Central memory CD8-positive, alpha-beta T cell (primary cell): ENCODE results near the gene CAAP1.

Source experiments
- ATAC-seq: fragments of 150-1000 bp; cut with Tn5 transposase; replicated peaks from 2 replicates; pipeline ENCODE4 v1.10.0; 2022; ENCODE audit warnings: mild to moderate bottlenecking, moderate FRiP score, moderate number of reproducible peaks; ENCODE audit not compliant: poor library complexity, severe bottlenecking; ENCODE audit errors: extremely low read depth
- DNase-seq, 2 donors: peaks; one replicate each; pipeline ENCODE4 v3.0.0; 2021; ENCODE audit warnings: low spot score in 2 of 2
- H3K27ac Mint-ChIP-seq: one replicate; pipeline ENCODE4 v1.8.0; 2022; ENCODE audit warnings: low read depth, mild to moderate bottlenecking, moderate library complexity, mixed read lengths
- H3K27me3 Mint-ChIP-seq: one replicate; pipeline ENCODE4 v1.8.0; 2022; ENCODE audit warnings: mixed read lengths
- H3K36me3 Mint-ChIP-seq: one replicate; pipeline ENCODE4 v1.8.0; 2022; ENCODE audit warnings: mild to moderate bottlenecking, moderate library complexity, mixed read lengths; ENCODE audit not compliant: insufficient read depth
- H3K4me1 Mint-ChIP-seq: one replicate; pipeline ENCODE4 v1.8.0; 2022; ENCODE audit warnings: mixed read lengths
- H3K4me3 Mint-ChIP-seq: one replicate; pipeline ENCODE4 v1.8.0; 2022; ENCODE audit warnings: mild to moderate bottlenecking, moderate library complexity, mixed read lengths
- H3K9me3 Mint-ChIP-seq: one replicate; pipeline ENCODE4 v1.8.0; 2022; ENCODE audit warnings: mixed read lengths

CAAP1 gene

DNA sequence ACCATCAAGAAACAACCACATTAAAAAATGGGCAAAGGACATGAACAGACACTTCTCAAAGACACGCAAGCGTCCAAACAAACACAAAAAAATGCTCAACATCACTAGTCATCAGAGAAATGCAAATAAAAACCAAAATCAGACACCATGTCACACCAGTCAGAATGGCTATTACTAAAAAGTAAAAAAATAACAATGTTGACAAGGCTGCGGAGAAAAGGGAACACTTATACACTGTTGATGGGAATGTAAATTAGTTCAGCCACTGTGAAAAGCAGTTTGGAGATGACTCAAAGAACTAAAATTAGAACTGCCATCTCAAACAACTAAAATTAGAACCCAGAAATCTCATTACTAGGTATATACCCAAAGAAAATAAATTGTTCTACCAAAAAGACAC lies 80.4 kb downstream of the CAAP1 start:
- no peak for ATAC-seq
- peaks cover 2% of the 10 kb centered on the region for H3K36me3 Mint-ChIP-seq
- no peaks in the 10 kb centered on the region for H3K9me3 Mint-ChIP-seq

DNA sequence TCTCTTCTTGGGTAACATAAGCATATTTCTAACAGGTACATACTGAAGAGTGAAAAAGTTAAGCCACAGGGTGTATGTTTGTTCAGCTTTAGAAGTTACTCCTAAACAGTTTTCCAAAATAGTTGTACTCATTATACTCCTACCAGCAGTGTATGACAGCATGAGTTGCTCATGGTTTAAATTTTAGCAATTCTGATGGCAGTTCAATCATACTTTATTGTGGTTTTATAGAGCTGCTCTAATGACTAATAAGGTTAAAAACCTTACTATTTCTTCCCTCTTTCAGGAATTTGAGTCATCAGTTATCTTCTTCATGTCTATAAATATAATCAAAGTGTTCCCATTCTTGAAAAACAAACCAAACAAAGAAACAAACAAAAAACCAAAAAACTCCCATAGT lies 81.5 kb downstream of the CAAP1 start:
- no peak overlapping the region for H3K27ac Mint-ChIP-seq
- H3K36me3 Mint-ChIP-seq, result peaks cover 2% of the 10 kb centered on the region
- no peak overlapping the region for H3K4me3 Mint-ChIP-seq
- no peaks in the 10 kb centered on the region for H3K9me3 Mint-ChIP-seq
- H3K4me1 Mint-ChIP-seq, result no peaks in the 10 kb centered on the region
- ATAC-seq (no peak), DNase-seq (no peak)
- H3K27me3 Mint-ChIP-seq, result peaks cover 11% of the 10 kb centered on the region

More for the DNA sequence above, 80.4 kb downstream of the CAAP1 start:
- H3K27ac Mint-ChIP-seq, result no peak overlapping the region
- H3K27me3 Mint-ChIP-seq, result peaks cover 11% of the 10 kb centered on the region
- H3K4me1 Mint-ChIP-seq, result no peaks in the 10 kb centered on the region
- no peak overlapping the region for H3K4me3 Mint-ChIP-seq
- no peak for DNase-seq

- ATAC-seq (no peak), DNase-seq (no peak)
- Mint-ChIP-seq H3K4me1 (no peaks in the 10 kb centered on the region), H3K27ac (no peak overlapping the region), H3K9me3 (no peaks in the 10 kb centered on the region), H3K27me3 (peaks cover 11% of the 10 kb centered on the region), H3K4me3 (no peak overlapping the region), H3K36me3 (peaks cover 2% of the 10 kb centered on the region)
Measured at GRCh38 chr9:26809795-26810194, 82.8 kb downstream of the CAAP1 start.

- H3K36me3 Mint-ChIP-seq, result peaks cover 2% of the 10 kb centered on the region
- H3K9me3 Mint-ChIP-seq, result no peaks in the 10 kb centered on the region
- peaks cover 8% of the 10 kb centered on the region for H3K27me3 Mint-ChIP-seq
- DNase-seq, result no peak
- no peaks in the 10 kb centered on the region for H3K4me1 Mint-ChIP-seq
- no peak overlapping the region for H3K27ac Mint-ChIP-seq
- no peak for ATAC-seq
- no peak overlapping the region for H3K4me3 Mint-ChIP-seq
Measured at GRCh38 chr9:26807161-26807560, 85.4 kb downstream of the CAAP1 start.

DNA sequence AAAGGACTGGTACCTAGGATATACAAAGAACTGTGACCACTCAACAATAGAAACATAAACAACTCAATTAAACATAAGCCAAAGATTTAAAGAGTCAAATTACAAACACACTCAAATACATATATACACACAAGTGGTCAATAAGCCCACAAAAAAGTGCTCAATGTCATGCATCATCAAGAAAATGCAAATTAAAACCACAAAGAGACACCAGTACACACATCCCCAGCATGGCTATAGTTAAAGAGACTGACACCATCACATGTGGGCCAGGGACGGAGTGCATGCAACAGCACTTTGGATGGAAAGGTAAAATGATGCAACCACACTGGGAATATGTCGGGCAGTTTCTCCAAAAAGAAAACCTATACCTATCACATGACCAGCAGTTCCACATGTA lies 89.7 kb downstream of the CAAP1 start:
- Mint-ChIP-seq H3K27ac (no peak overlapping the region), H3K4me3 (no peak overlapping the region), H3K27me3 (no peaks in the 10 kb centered on the region), H3K4me1 (no peaks in the 10 kb centered on the region), H3K36me3 (no peaks in the 10 kb centered on the region), H3K9me3 (no peaks in the 10 kb centered on the region)
- no peak for ATAC-seq
- DNase-seq, result no peak

DNA sequence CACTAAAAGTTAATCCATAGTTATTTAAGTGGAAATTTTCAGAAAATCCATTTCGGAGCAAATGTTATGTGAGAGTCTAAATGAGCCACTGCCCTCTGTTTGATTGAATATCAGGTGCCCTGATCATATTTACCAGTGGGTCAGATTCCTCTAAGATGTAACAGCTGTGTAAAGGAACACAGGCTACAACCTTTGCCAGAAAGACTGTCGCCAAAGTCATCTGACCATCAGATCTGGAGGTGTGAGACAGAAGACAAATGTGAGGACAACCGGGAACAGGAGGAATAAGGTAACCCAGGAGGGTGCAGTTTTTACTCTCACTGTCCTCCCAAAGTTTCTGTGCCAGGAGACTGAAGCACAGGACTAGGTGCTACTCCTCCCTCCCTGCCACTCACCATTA lies 90.8 kb downstream of the CAAP1 start:
- Mint-ChIP-seq H3K27ac (no peak overlapping the region), H3K4me1 (no peaks in the 10 kb centered on the region), H3K4me3 (no peak overlapping the region), H3K36me3 (no peaks in the 10 kb centered on the region), H3K9me3 (no peaks in the 10 kb centered on the region), H3K27me3 (no peaks in the 10 kb centered on the region)
- no peak for DNase-seq
- no peak for ATAC-seq

DNA sequence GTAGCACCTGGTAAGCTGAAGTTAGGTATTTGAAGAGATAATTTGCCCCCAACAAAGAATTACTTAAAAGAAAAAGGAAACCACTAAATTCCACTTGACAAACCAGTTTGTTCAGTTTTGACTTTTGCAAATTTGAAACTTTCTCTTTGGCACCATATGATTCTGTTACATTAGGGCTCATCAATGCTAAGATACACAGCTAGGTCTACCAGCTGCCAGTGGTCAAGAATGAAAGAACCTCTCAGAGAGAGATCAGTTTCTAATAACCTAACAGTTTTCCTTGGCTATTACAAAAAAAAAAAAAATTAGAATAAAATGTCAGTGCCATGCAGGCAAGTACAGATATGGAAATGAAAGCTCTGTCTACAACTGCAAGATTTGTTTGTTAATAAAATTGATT lies 92.3 kb downstream of the CAAP1 start:
- Mint-ChIP-seq H3K36me3 (no peaks in the 10 kb centered on the region), H3K9me3 (no peaks in the 10 kb centered on the region), H3K27me3 (no peaks in the 10 kb centered on the region), H3K4me3 (no peak overlapping the region), H3K27ac (no peak overlapping the region), H3K4me1 (no peaks in the 10 kb centered on the region)
- ATAC-seq (no peak), DNase-seq (no peak)

GRCh38 chr9:26791274-26791673 lies 101.3 kb downstream of the CAAP1 start:
- H3K9me3 Mint-ChIP-seq, result no peaks in the 10 kb centered on the region
- no peaks in the 10 kb centered on the region for H3K4me1 Mint-ChIP-seq
- H3K4me3 Mint-ChIP-seq, result no peak overlapping the region
- no peaks in the 10 kb centered on the region for H3K27me3 Mint-ChIP-seq
- no peaks in the 10 kb centered on the region for H3K36me3 Mint-ChIP-seq
- ATAC-seq, result no peak
- no peak for DNase-seq
- no peak overlapping the region for H3K27ac Mint-ChIP-seq
